PC-3 (cell line): ENCODE measurements around the gene AFF1. TPM values are rescaled to one million over a fixed set of nuclear protein-coding genes. Genes with fewer than 3 reads are reported as not detected.

ENCODE experiments used
- ATAC-seq: fragments of 200-7000 bp; cut with Tn5 transposase; 2 replicates; pipeline ENCODE4 v1.9.1; 2020; ENCODE audit warnings: mild to moderate bottlenecking, moderate library complexity
- BruUV-seq: library from RNA; stranded (reverse); fragments of 400-500 nt; replicated peaks from 2 replicates; lab custom pipeline; 2021; lab: Mats Ljungman, UMichigan
- CTCF ChIA-PET: fragments of 300-600 bp; sonication (Branson Sonifier 250); formaldehyde crosslinking; loops from one replicate; lab custom pipeline; 2022; ENCODE audit warnings: antibody characterized with exemption; lab: Charles Lee
- POLR2A ChIA-PET: fragments of 300-600 bp; sonication (Branson Sonifier 250); formaldehyde crosslinking; loops from one replicate; lab custom pipeline; 2022; ENCODE audit warnings: antibody characterized with exemption; ENCODE audit not compliant: unreplicated experiment; lab: Charles Lee
- DNase-seq: peaks from one replicate; pipeline ENCODE4 v3.0.0-alpha.2; 2015
- H2AFZ ChIP-seq: fragments of 300-600 bp; sonication (generic); 2 replicates; pipeline ENCODE4 v1.6.0; 2016; ENCODE audit warnings: antibody characterized with exemption, low read length
- H3F3A ChIP-seq: fragments of 300-600 bp; sonication (generic); one replicate; pipeline ENCODE4 v1.6.0; 2017; ENCODE audit warnings: antibody characterized with exemption, low read length, control low read depth, mild to moderate bottlenecking; ENCODE audit not compliant: unreplicated experiment
- H3K27ac ChIP-seq: fragments of 300-600 bp; sonication (generic); 2 replicates; pipeline ENCODE4 v1.5.1; 2016; ENCODE audit warnings: mild to moderate bottlenecking, low read length
- H3K27me3 ChIP-seq: fragments of 300-600 bp; sonication (generic); 2 replicates; pipeline ENCODE4 v1.6.1; 2016; ENCODE audit warnings: low read length, mixed read lengths
- H3K36me3 ChIP-seq: fragments of 300-600 bp; sonication (generic); 2 replicates; pipeline ENCODE4 v1.6.1; 2016; ENCODE audit warnings: low read depth, mixed run types, low read length, mixed read lengths
- H3K4me1 ChIP-seq: fragments of 300-600 bp; sonication (generic); 2 replicates; pipeline ENCODE4 v1.5.1; 2016; ENCODE audit warnings: low read length; ENCODE audit not compliant: insufficient read depth
- H3K4me2 ChIP-seq: fragments of 300-600 bp; sonication (generic); 2 replicates; pipeline ENCODE4 v1.6.0; 2016; ENCODE audit warnings: low read length
- H3K4me3 ChIP-seq: fragments of 300-600 bp; sonication (generic); 2 replicates; pipeline ENCODE4 v1.5.1; 2016; ENCODE audit warnings: mild to moderate bottlenecking, low read length, mixed read lengths
- H3K79me2 ChIP-seq: fragments of 300-600 bp; sonication (generic); 2 replicates; pipeline ENCODE4 v1.6.1; 2017; ENCODE audit warnings: low read length, mixed read lengths
- H3K9ac ChIP-seq: fragments of 300-600 bp; sonication (generic); 2 replicates; pipeline ENCODE4 v1.6.0; 2016; ENCODE audit warnings: mild to moderate bottlenecking, low read length
- H3K9me2 ChIP-seq: fragments of 300-600 bp; sonication (generic); replicated peaks from 2 replicates; pipeline ENCODE4 v1.6.1; 2016; ENCODE audit warnings: mixed run types, low read length, mixed read lengths
- H3K9me3 ChIP-seq: fragments of 300-600 bp; sonication (generic); 2 replicates; pipeline ENCODE4 v1.6.1; 2016; ENCODE audit warnings: low read length, mixed read lengths
- H4K20me1 ChIP-seq: fragments of 300-600 bp; sonication (generic); 2 replicates; pipeline ENCODE4 v1.6.1; 2016; ENCODE audit warnings: low read length, mixed read lengths
- EZH2 ChIP-seq: fragments of 300-600 bp; sonication (generic); IDR thresholded peaks from one replicate; pipeline ENCODE4 v1.6.1; 2017; ENCODE audit warnings: antibody characterized with exemption, mild to moderate bottlenecking, low read length; ENCODE audit not compliant: unreplicated experiment
- EZH2phosphoT487 ChIP-seq: fragments of 300-600 bp; sonication (generic); IDR thresholded peaks from 2 replicates; pipeline ENCODE4 v1.6.1; 2018; ENCODE audit warnings: mild to moderate bottlenecking, antibody characterized with exemption, low read length, borderline replicate concordance
- intact Hi-C: fragments of 100-400 bp; cut with micrococcal nuclease; formaldehyde crosslinking; loops from 2 replicates; pipeline ENCODE4 v1.9.0; 2023
- total RNA-seq: library from RNA; depleted of rRNA; stranded (reverse); fragments of >200 nt; gene quantifications from 2 replicates; pipeline ENCODE4 v1.2.3, GENCODE V29; 2014
- TF ChIP-seq, protein P1 (sequence below): fragments of 300-600 bp; sonication (generic); conservative IDR thresholded peaks from 2 replicates; pipeline ENCODE4 v1.5.1; 2017; ENCODE audit warnings: antibody characterized with exemption, low read depth, mild to moderate bottlenecking, low read length

Gene AFF1
- total RNA-seq, 1 experiment from 2014 or later, result 8.1 TPM

DNA sequence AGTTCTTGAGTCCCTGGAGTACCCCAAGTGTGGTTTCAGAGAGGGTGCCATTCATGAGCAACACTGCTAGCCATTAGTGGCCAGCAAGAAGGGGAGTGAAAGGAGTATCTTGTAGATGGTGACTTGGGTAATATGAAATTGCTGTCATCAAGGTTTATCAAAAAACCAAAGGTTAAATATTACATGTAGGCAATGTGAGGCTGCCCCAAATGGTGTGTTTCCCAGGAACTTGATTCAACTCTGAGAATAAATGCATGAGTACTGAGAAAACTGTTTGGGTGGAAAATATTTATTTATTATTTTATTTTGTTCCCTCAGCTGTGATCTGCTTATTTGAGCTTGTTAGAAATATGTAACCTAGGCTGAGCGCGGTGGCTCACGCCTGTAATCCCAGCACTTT lies 55.7 kb downstream of the AFF1 start:
- Histone ChIP-seq H3K9me2 (no peaks in the 10 kb centered on the region), H3F3A (no peaks in the 10 kb centered on the region), H3K4me3 (no peak overlapping the region), H2AFZ (no peak overlapping the region), H3K9me3 (no peaks in the 10 kb centered on the region), H3K27ac (no peak overlapping the region), H3K36me3 (no peaks in the 10 kb centered on the region), H4K20me1 (no peaks in the 10 kb centered on the region), H3K79me2 (no peaks in the 10 kb centered on the region), H3K4me2 (no peak overlapping the region), H3K4me1 (no peaks in the 10 kb centered on the region), H3K27me3 (no peaks in the 10 kb centered on the region), H3K9ac (no peak overlapping the region)
- intact Hi-C loops, result no loop called here
- ATAC-seq (no peak), DNase-seq (no peak)
- POLR2A ChIA-PET, result no interaction called here
- TF ChIP-seq EZH2phosphoT487 (no peak), EZH2 (no peak)
- TF ChIP-seq, protein P1, sequence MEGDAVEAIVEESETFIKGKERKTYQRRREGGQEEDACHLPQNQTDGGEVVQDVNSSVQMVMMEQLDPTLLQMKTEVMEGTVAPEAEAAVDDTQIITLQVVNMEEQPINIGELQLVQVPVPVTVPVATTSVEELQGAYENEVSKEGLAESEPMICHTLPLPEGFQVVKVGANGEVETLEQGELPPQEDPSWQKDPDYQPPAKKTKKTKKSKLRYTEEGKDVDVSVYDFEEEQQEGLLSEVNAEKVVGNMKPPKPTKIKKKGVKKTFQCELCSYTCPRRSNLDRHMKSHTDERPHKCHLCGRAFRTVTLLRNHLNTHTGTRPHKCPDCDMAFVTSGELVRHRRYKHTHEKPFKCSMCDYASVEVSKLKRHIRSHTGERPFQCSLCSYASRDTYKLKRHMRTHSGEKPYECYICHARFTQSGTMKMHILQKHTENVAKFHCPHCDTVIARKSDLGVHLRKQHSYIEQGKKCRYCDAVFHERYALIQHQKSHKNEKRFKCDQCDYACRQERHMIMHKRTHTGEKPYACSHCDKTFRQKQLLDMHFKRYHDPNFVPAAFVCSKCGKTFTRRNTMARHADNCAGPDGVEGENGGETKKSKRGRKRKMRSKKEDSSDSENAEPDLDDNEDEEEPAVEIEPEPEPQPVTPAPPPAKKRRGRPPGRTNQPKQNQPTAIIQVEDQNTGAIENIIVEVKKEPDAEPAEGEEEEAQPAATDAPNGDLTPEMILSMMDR, result no peak
- no TSS peak for BruUV-seq
- CTCF ChIA-PET, result no interaction called here

GRCh38 chr4:86991994-86992393 lies 57.2 kb downstream of the AFF1 start:
- H3K36me3 ChIP-seq, result no peaks in the 10 kb centered on the region
- intact Hi-C loops, result no loop called here
- no peak for TF ChIP-seq EZH2phosphoT487
- TF ChIP-seq, protein P1, result no peak
- TF ChIP-seq EZH2, result no peak
- ATAC-seq (no peak), DNase-seq (no peak)
- ChIA-PET POLR2A (no interaction called here), CTCF (no interaction called here)
- H4K20me1 ChIP-seq, result no peaks in the 10 kb centered on the region
- no peak overlapping the region for H3K27ac ChIP-seq
- H3K27me3 ChIP-seq, result no peaks in the 10 kb centered on the region
- no peak overlapping the region for H3K9ac ChIP-seq
- no peak overlapping the region for H3K4me3 ChIP-seq
- H3K9me3 ChIP-seq, result no peaks in the 10 kb centered on the region
- no peaks in the 10 kb centered on the region for H3F3A ChIP-seq
- H3K9me2 ChIP-seq, result no peaks in the 10 kb centered on the region
- no TSS peak for BruUV-seq
- H3K79me2 ChIP-seq, result no peaks in the 10 kb centered on the region
- H3K4me1 ChIP-seq, result no peaks in the 10 kb centered on the region
- H3K4me2 ChIP-seq, result no peak overlapping the region
- H2AFZ ChIP-seq, result no peak overlapping the region

- no TSS peak for BruUV-seq
Measured at GRCh38 chr4:86993909-86994681, 59.3 kb downstream of the AFF1 start.

More at GRCh38 chr4:86993909-86994681, 59.3 kb downstream of the AFF1 start:
- no peaks in the 10 kb centered on the region for H3K36me3 ChIP-seq
- POLR2A ChIA-PET, result no interaction called here
- H3F3A ChIP-seq, result no peaks in the 10 kb centered on the region
- H3K27me3 ChIP-seq, result no peaks in the 10 kb centered on the region
- TF ChIP-seq, protein P1, result no peak
- TF ChIP-seq EZH2, result no peak
- no peak for TF ChIP-seq EZH2phosphoT487
- CTCF ChIA-PET, result no interaction called here
- H3K9ac ChIP-seq, result no peak overlapping the region
- no peak for DNase-seq
- no peak overlapping the region for H3K27ac ChIP-seq
- ATAC-seq, result no peak
- no peaks in the 10 kb centered on the region for H3K9me3 ChIP-seq
- intact Hi-C loops, result no loop called here
- H3K9me2 ChIP-seq, result no peaks in the 10 kb centered on the region
- no peak overlapping the region for H2AFZ ChIP-seq
- H3K4me2 ChIP-seq, result no peak overlapping the region
- H4K20me1 ChIP-seq, result no peaks in the 10 kb centered on the region
- no peaks in the 10 kb centered on the region for H3K79me2 ChIP-seq
- H3K4me1 ChIP-seq, result no peaks in the 10 kb centered on the region
- no peak overlapping the region for H3K4me3 ChIP-seq
